ENCODE results near the gene PDE3A. TPM values are rescaled to one million over a fixed set of nuclear protein-coding genes. Genes with fewer than 3 reads are reported as not detected.

Gene PDE3A
- total and polyA plus RNA-seq, 2 experiments from 2014 or later, result 11.1 to 61.6 TPM

DNA sequence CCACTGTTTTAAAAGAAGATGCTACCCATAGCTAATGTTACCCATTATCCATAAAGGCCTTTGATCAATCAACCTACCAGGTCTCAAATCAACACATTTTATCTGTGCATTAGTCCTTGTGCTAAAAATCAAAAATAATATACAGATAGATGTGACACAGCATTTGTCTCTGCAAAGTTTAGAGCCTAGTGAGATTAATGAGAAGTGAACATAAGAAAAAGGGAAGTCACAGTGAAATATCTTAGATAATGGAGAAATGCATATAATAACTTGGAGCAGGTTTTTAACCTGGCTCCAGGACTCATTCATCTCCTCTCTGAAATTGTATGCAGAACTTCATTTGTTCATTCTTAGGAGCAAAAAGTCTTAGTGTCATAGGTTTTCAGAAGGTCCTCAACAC lies 7.2 kb downstream of the PDE3A start:
- DNase-seq (ENCODE audit: low spot score), result no peak
- peaks cover 6% of the 10 kb centered on the region for H3K4me1 ChIP-seq (ENCODE audit: insufficient read depth)
- no peaks in the 10 kb centered on the region for H3K36me3 ChIP-seq (replicated peaks; ENCODE audit: insufficient read depth, low read depth)
- no peak overlapping the region for H3K4me3 ChIP-seq
- no peaks in the 10 kb centered on the region for H3K9me3 ChIP-seq (ENCODE audit: low read depth)
- TF ChIP-seq EZH2phosphoT487 (IDR thresholded peaks at IDR 0.05; ENCODE audit: low read depth, severe bottlenecking, unreplicated experiment) (no peak), EZH2 (IDR thresholded peaks at IDR 0.05; ENCODE audit: borderline replicate concordance) (no peak)
- TF ChIP-seq, protein P1, sequence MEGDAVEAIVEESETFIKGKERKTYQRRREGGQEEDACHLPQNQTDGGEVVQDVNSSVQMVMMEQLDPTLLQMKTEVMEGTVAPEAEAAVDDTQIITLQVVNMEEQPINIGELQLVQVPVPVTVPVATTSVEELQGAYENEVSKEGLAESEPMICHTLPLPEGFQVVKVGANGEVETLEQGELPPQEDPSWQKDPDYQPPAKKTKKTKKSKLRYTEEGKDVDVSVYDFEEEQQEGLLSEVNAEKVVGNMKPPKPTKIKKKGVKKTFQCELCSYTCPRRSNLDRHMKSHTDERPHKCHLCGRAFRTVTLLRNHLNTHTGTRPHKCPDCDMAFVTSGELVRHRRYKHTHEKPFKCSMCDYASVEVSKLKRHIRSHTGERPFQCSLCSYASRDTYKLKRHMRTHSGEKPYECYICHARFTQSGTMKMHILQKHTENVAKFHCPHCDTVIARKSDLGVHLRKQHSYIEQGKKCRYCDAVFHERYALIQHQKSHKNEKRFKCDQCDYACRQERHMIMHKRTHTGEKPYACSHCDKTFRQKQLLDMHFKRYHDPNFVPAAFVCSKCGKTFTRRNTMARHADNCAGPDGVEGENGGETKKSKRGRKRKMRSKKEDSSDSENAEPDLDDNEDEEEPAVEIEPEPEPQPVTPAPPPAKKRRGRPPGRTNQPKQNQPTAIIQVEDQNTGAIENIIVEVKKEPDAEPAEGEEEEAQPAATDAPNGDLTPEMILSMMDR (IDR thresholded peaks at IDR 0.05; ENCODE audit: poor library complexity), result no peak
- H3K27ac ChIP-seq, result no peak overlapping the region
- H4K20me1 ChIP-seq (ENCODE audit: insufficient read depth, poor library complexity, severe bottlenecking), result peaks cover 15% of the 10 kb centered on the region
- H3K9me2 ChIP-seq (replicated peaks; ENCODE audit: insufficient read depth), result no peaks in the 10 kb centered on the region
- H3K27me3 ChIP-seq, result peaks cover 3% of the 10 kb centered on the region
- peak overlapping the region; percentile 71 for H3K4me2 ChIP-seq
- peaks cover 98% of the 10 kb centered on the region for H3K79me2 ChIP-seq
- no peak overlapping the region for H2AFZ ChIP-seq

GRCh38 chr12:20376984-20377383 lies 8.6 kb downstream of the PDE3A start:
- WGBS (ENCODE audit: low lambda C conversion rate, missing lambda C conversion rate), result 100% methylated on average over 1 of the region's 1 CpG
- H3K79me2 ChIP-seq, result peaks cover 97% of the 10 kb centered on the region

DNA sequence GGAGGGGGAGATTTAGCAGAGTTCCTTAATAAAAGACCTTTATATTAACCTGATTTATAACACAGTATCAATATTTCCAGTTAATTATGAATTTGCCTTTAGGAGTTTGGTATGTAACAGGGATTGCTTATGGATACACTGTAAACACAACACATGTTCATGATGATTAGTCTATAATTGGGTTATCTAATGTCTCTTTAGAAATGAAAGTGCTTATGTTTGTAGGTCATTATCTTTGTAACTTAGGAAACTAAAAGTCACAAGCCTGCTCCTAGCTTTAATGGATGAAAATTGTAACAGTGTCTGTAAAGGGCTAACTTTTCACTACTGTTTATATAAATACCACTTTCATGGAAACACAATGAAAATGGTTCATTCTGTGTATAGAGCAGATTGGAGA lies 9.4 kb downstream of the PDE3A start:
- Histone ChIP-seq H3K4me1 (ENCODE audit: insufficient read depth) (peaks cover 6% of the 10 kb centered on the region), H3K9me2 (replicated peaks; ENCODE audit: insufficient read depth) (no peaks in the 10 kb centered on the region), H2AFZ (no peak overlapping the region), H3K27ac (no peak overlapping the region), H3K79me2 (peaks cover 98% of the 10 kb centered on the region), H3K4me2 (no peak overlapping the region), H3K27me3 (no peaks in the 10 kb centered on the region), H3K36me3 (replicated peaks; ENCODE audit: insufficient read depth, low read depth) (no peaks in the 10 kb centered on the region), H3K9me3 (ENCODE audit: low read depth) (no peaks in the 10 kb centered on the region), H3K4me3 (no peak overlapping the region), H4K20me1 (ENCODE audit: insufficient read depth, poor library complexity, severe bottlenecking) (peaks cover 5% of the 10 kb centered on the region)
- TF ChIP-seq, protein P1 (IDR thresholded peaks at IDR 0.05; ENCODE audit: poor library complexity), result no peak
- no peak for TF ChIP-seq EZH2phosphoT487 (IDR thresholded peaks at IDR 0.05; ENCODE audit: low read depth, severe bottlenecking, unreplicated experiment)
- TF ChIP-seq EZH2 (IDR thresholded peaks at IDR 0.05; ENCODE audit: borderline replicate concordance), result no peak
- no peak for DNase-seq (ENCODE audit: low spot score)

More at GRCh38 chr12:20376984-20377383, 8.6 kb downstream of the PDE3A start:
- no peaks in the 10 kb centered on the region for H3K9me2 ChIP-seq (replicated peaks; ENCODE audit: insufficient read depth)
- no peaks in the 10 kb centered on the region for H3K36me3 ChIP-seq (replicated peaks; ENCODE audit: insufficient read depth, low read depth)
- H4K20me1 ChIP-seq (ENCODE audit: insufficient read depth, poor library complexity, severe bottlenecking), result peaks cover 7% of the 10 kb centered on the region
- no peak for DNase-seq (ENCODE audit: low spot score)
- H3K4me3 ChIP-seq, result no peak overlapping the region
- H3K4me1 ChIP-seq (ENCODE audit: insufficient read depth), result peaks cover 6% of the 10 kb centered on the region
- H2AFZ ChIP-seq, result no peak overlapping the region
- no peaks in the 10 kb centered on the region for H3K9me3 ChIP-seq (ENCODE audit: low read depth)
- H3K27ac ChIP-seq, result no peak overlapping the region
- H3K4me2 ChIP-seq, result no peak overlapping the region
- H3K27me3 ChIP-seq, result no peaks in the 10 kb centered on the region
- TF ChIP-seq, protein P1 (IDR thresholded peaks at IDR 0.05; ENCODE audit: poor library complexity), result peak; percentile 50
- TF ChIP-seq EZH2phosphoT487 (IDR thresholded peaks at IDR 0.05; ENCODE audit: low read depth, severe bottlenecking, unreplicated experiment) (no peak), EZH2 (IDR thresholded peaks at IDR 0.05; ENCODE audit: borderline replicate concordance) (no peak)

DNA sequence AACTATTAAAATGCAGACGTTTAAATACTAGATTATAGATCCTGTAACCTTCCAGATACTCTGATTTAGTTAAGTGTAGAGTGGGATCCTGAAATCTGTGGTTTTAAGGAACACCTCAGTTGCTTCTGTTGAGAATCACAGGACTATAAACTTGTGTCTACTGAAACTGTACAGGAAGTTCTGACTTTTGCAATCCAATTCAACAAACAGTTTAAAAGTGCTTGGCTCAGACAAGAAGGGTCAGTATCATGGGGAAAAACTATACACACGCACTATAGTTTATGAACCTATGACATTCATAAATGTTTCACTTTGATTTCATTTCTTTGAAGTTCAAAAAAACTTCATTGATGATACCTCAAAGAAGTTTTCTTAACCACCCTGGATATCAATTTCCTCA lies 13.8 kb downstream of the PDE3A start:
- Histone ChIP-seq H3K9me3 (ENCODE audit: low read depth) (no peaks in the 10 kb centered on the region), H3K79me2 (peaks cover 76% of the 10 kb centered on the region), H3K4me1 (ENCODE audit: insufficient read depth) (no peaks in the 10 kb centered on the region), H3K36me3 (replicated peaks; ENCODE audit: insufficient read depth, low read depth) (no peaks in the 10 kb centered on the region), H3K4me3 (no peak overlapping the region), H4K20me1 (ENCODE audit: insufficient read depth, poor library complexity, severe bottlenecking) (peaks cover 2% of the 10 kb centered on the region), H3K27ac (no peak overlapping the region), H2AFZ (no peak overlapping the region), H3K27me3 (no peaks in the 10 kb centered on the region), H3K4me2 (no peak overlapping the region), H3K9me2 (replicated peaks; ENCODE audit: insufficient read depth) (no peaks in the 10 kb centered on the region)
- DNase-seq (ENCODE audit: low spot score), result no peak
- 48% methylated on average over 2 of the region's 2 CpGs for WGBS (ENCODE audit: low lambda C conversion rate, missing lambda C conversion rate)
- TF ChIP-seq, protein P1 (IDR thresholded peaks at IDR 0.05; ENCODE audit: poor library complexity), result no peak
- TF ChIP-seq EZH2 (IDR thresholded peaks at IDR 0.05; ENCODE audit: borderline replicate concordance) (no peak), EZH2phosphoT487 (IDR thresholded peaks at IDR 0.05; ENCODE audit: low read depth, severe bottlenecking, unreplicated experiment) (no peak)

Data from hepatocyte (in vitro differentiated cells).